Hepatocyte (in vitro differentiated cells): Measurements from ENCODE around the gene GPN3. TPM values are rescaled to one million over a fixed set of nuclear protein-coding genes. Genes with fewer than 3 reads are reported as not detected.

Experiments
- DNase-seq: peaks from one replicate; pipeline ENCODE4 v3.0.0-alpha.2; 2016; ENCODE audit warnings: low spot score
- H2AFZ ChIP-seq: fragments of 200-600 bp; sonication (generic); 2 replicates; pipeline ENCODE4 v1.6.0; 2016; ENCODE audit warnings: antibody characterized with exemption, mild to moderate bottlenecking
- H3K27ac ChIP-seq: fragments of 200-600 bp; sonication (generic); 2 replicates; pipeline ENCODE4 v1.5.1; 2016; ENCODE audit warnings: mild to moderate bottlenecking
- H3K27me3 ChIP-seq: fragments of 200-600 bp; sonication (generic); 2 replicates; pipeline ENCODE4 v1.6.1; 2016
- H3K36me3 ChIP-seq: fragments of 200-600 bp; sonication (generic); replicated peaks from 2 replicates; pipeline ENCODE4 v1.5.1; 2016; ENCODE audit warnings: low read depth; ENCODE audit not compliant: insufficient read depth
- H3K4me1 ChIP-seq: fragments of 200-600 bp; sonication (generic); 2 replicates; pipeline ENCODE4 v1.5.1; 2016; ENCODE audit warnings: mild to moderate bottlenecking, moderate library complexity; ENCODE audit not compliant: insufficient read depth
- H3K4me2 ChIP-seq: fragments of 200-600 bp; sonication (generic); 2 replicates; pipeline ENCODE4 v1.6.0; 2016
- H3K4me3 ChIP-seq: fragments of 200-600 bp; sonication (generic); 2 replicates; pipeline ENCODE4 v1.5.1; 2016; ENCODE audit warnings: mild to moderate bottlenecking
- H3K79me2 ChIP-seq: fragments of 200-600 bp; sonication (generic); 2 replicates; pipeline ENCODE4 v1.6.0; 2017; ENCODE audit warnings: mild to moderate bottlenecking
- H3K9me2 ChIP-seq: fragments of 200-600 bp; sonication (generic); replicated peaks from 2 replicates; pipeline ENCODE4 v1.6.0; 2017; ENCODE audit warnings: mild to moderate bottlenecking; ENCODE audit not compliant: insufficient read depth
- H3K9me3 ChIP-seq: fragments of 200-600 bp; sonication (generic); 2 replicates; pipeline ENCODE4 v1.5.1; 2016; ENCODE audit warnings: low read depth, mild to moderate bottlenecking
- H4K20me1 ChIP-seq: fragments of 200-600 bp; sonication (generic); 2 replicates; pipeline ENCODE4 v1.6.0; 2016; ENCODE audit warnings: mild to moderate bottlenecking; ENCODE audit not compliant: insufficient read depth, poor library complexity, severe bottlenecking
- EZH2 ChIP-seq: fragments of 200-600 bp; sonication (generic); IDR thresholded peaks from 2 replicates; pipeline ENCODE4 v1.6.1; 2016; ENCODE audit warnings: antibody characterized with exemption, mild to moderate bottlenecking, borderline replicate concordance
- EZH2phosphoT487 ChIP-seq: fragments of 200-600 bp; sonication (generic); IDR thresholded peaks from one replicate; pipeline ENCODE4 v1.6.1; 2018; ENCODE audit warnings: antibody characterized with exemption, mild to moderate bottlenecking, low read depth, moderate library complexity; ENCODE audit not compliant: unreplicated experiment, severe bottlenecking
- WGBS: methylation state at CpG from one replicate; pipeline ENCODE4 v1.1.6; 2016; ENCODE audit warnings: low lambda C conversion rate; ENCODE audit errors: missing lambda C conversion rate; 5-methylcytosine and 5-hydroxymethylcytosine counted together
- polyA plus RNA-seq: library from polyadenylated mRNA; unstranded; fragments of >200 nt; fragmentation: Nextera tagmentation; extraction: Ambion mirVana; gene quantifications from 2 replicates; pipeline ENCODE4 v1.2.1, GENCODE V29; 2016
- total RNA-seq: library from RNA; depleted of rRNA; stranded (reverse); fragments of >200 nt; gene quantifications from 2 replicates; pipeline ENCODE4 v1.2.3, GENCODE V29; 2014
- TF ChIP-seq, protein P1 (sequence below): fragments of 200-600 bp; sonication (generic); IDR thresholded peaks from 2 replicates; pipeline ENCODE4 v1.5.1; 2016; ENCODE audit warnings: antibody characterized with exemption, mild to moderate bottlenecking; ENCODE audit not compliant: poor library complexity

Gene GPN3
- total and polyA plus RNA-seq, 2 experiments from 2014 or later = 21.8 to 27.4 TPM

DNA sequence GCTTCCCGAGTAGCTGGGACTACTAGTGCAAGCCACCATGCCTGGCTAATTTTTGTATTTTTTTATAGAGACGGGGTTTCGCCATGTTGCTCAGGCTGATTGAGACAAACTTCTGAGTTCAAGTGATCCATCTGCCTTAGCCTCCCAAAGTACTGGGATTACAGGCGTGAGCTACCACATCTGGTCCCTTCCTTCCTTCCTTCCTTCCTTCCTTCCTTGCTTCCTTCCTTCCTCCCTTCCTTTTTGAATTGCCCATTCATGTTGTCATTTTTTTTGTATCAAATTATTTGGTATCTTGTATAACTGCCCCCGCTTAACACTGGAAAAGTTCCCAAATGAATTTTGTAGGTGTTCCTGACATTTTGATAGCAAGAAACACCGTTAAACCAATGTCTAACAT, 45.8 kb upstream of the GPN3 start:
- Histone ChIP-seq H3K4me3 (no peak overlapping the region), H3K9me2 (no peaks in the 10 kb centered on the region), H3K9me3 (no peaks in the 10 kb centered on the region), H3K36me3 (no peaks in the 10 kb centered on the region), H3K27ac (no peak overlapping the region), H2AFZ (no peak overlapping the region), H3K4me1 (no peaks in the 10 kb centered on the region), H3K4me2 (no peak overlapping the region), H4K20me1 (no peaks in the 10 kb centered on the region), H3K27me3 (no peaks in the 10 kb centered on the region), H3K79me2 (no peaks in the 10 kb centered on the region)
- WGBS = 81% methylated on average over 6 of the region's 6 CpGs
- no peak for DNase-seq
- TF ChIP-seq EZH2 = no peak
- no peak for TF ChIP-seq EZH2phosphoT487
- TF ChIP-seq, protein P1, sequence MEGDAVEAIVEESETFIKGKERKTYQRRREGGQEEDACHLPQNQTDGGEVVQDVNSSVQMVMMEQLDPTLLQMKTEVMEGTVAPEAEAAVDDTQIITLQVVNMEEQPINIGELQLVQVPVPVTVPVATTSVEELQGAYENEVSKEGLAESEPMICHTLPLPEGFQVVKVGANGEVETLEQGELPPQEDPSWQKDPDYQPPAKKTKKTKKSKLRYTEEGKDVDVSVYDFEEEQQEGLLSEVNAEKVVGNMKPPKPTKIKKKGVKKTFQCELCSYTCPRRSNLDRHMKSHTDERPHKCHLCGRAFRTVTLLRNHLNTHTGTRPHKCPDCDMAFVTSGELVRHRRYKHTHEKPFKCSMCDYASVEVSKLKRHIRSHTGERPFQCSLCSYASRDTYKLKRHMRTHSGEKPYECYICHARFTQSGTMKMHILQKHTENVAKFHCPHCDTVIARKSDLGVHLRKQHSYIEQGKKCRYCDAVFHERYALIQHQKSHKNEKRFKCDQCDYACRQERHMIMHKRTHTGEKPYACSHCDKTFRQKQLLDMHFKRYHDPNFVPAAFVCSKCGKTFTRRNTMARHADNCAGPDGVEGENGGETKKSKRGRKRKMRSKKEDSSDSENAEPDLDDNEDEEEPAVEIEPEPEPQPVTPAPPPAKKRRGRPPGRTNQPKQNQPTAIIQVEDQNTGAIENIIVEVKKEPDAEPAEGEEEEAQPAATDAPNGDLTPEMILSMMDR = no peak

DNA sequence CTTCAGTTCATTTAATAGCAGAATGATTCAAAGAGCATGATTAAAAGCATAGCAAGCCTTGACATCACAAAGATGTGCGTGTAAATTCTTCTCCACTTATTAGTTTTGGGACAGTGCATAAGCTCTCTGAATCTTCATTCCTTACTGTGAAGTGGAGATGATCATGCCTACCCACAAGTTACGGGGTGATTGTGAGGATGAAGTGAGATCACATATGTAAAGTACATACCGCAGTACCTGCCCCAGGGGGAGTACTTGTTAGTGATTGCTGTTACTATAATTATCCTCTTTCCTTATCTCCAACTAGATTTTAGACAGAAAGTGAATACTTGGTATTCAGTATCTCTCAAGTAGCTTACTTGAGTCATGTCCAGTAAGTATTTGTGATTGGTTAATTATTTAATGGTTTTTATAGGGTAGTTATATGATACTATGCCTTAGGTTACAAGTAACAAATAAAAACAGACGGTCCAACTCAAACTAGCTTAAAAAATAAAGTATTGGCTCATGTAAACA, 40.1 kb upstream of the GPN3 start:
- H3K4me3 ChIP-seq = no peak overlapping the region
- no peak for DNase-seq
- H3K9me3 ChIP-seq = no peaks in the 10 kb centered on the region
- H3K4me2 ChIP-seq = no peak overlapping the region
- H3K4me1 ChIP-seq = no peaks in the 10 kb centered on the region
- no peaks in the 10 kb centered on the region for H4K20me1 ChIP-seq
- no peak overlapping the region for H3K27ac ChIP-seq
- no peaks in the 10 kb centered on the region for H3K9me2 ChIP-seq
- H3K27me3 ChIP-seq = no peaks in the 10 kb centered on the region
- TF ChIP-seq, protein P1 = no peak
- no peak for TF ChIP-seq EZH2phosphoT487
- TF ChIP-seq EZH2 = no peak
- 70% methylated on average over 4 of the region's 4 CpGs for WGBS
- H3K79me2 ChIP-seq = no peaks in the 10 kb centered on the region
- no peaks in the 10 kb centered on the region for H3K36me3 ChIP-seq
- no peak overlapping the region for H2AFZ ChIP-seq

- no peak for DNase-seq
- no peak overlapping the region for H3K27ac ChIP-seq
- H3K27me3 ChIP-seq = no peaks in the 10 kb centered on the region
- no peak overlapping the region for H3K4me2 ChIP-seq
- no peak overlapping the region for H3K4me3 ChIP-seq
- TF ChIP-seq EZH2 = no peak
- TF ChIP-seq, protein P1 = no peak
- TF ChIP-seq EZH2phosphoT487 = no peak
- no peaks in the 10 kb centered on the region for H3K36me3 ChIP-seq
- no peaks in the 10 kb centered on the region for H4K20me1 ChIP-seq
- no peaks in the 10 kb centered on the region for H3K9me3 ChIP-seq
- H3K4me1 ChIP-seq = peaks cover 5% of the 10 kb centered on the region
- WGBS = 75% methylated on average over 3 of the region's 3 CpGs
- peaks cover 10% of the 10 kb centered on the region for H3K79me2 ChIP-seq
- H3K9me2 ChIP-seq = no peaks in the 10 kb centered on the region
- H2AFZ ChIP-seq = no peak overlapping the region
Observed at GRCh38 chr12:110505332-110505731, 37.3 kb upstream of the GPN3 start.

DNA sequence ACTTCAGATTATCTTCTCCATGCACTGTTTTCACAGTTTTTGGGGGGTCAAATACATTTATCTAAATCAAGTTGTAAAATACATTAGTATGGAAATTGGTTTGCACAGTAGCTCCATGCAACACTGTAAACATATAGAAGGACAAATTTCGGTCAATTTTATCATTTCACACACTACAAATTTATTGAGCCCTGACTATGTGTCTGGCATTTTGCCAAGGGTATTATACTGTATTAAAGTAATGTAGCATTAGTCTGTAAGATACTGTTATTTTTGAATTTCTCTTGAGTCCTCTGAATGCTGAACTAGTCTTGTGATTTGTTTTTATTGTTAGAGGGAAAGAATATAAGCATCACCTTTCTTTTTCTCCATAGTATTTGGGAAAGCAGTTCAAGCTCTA, 35.4 kb upstream of the GPN3 start:
- no peak overlapping the region for H3K4me2 ChIP-seq
- TF ChIP-seq, protein P1 = no peak
- TF ChIP-seq EZH2phosphoT487 (no peak), EZH2 (no peak)
- H3K9me3 ChIP-seq = no peaks in the 10 kb centered on the region
- no peaks in the 10 kb centered on the region for H3K27me3 ChIP-seq
- H3K27ac ChIP-seq = no peak overlapping the region
- peaks cover 11% of the 10 kb centered on the region for H3K4me1 ChIP-seq
- no peaks in the 10 kb centered on the region for H3K36me3 ChIP-seq
- WGBS = 82% methylated on average over 1 of the region's 1 CpG
- peaks cover 9% of the 10 kb centered on the region for H4K20me1 ChIP-seq
- no peaks in the 10 kb centered on the region for H3K9me2 ChIP-seq
- H3K4me3 ChIP-seq = no peak overlapping the region
- no peak for DNase-seq
- no peak overlapping the region for H2AFZ ChIP-seq
- peaks cover 29% of the 10 kb centered on the region for H3K79me2 ChIP-seq
